NAMALWA (cell line): Measurements from ENCODE around the gene PTPRT.

Source experiments
- DNase-seq: peaks from one replicate; pipeline ENCODE4 v3.0.0-alpha.2; 2015; ENCODE audit warnings: low spot score

Gene PTPRT

GRCh38 chr20:42974347-42974746 lies 215.4 kb downstream of the PTPRT start:
- DNase-seq = no peak

- DNase-seq = no peak
Observed at GRCh38 chr20:42972591-42972990, 217.1 kb downstream of the PTPRT start.

- no peak for DNase-seq
Observed at GRCh38 chr20:42968746-42969145, 221.0 kb downstream of the PTPRT start.

GRCh38 chr20:42963796-42964195 lies 225.9 kb downstream of the PTPRT start:
- DNase-seq = no peak

GRCh38 chr20:42961771-42962170 lies 227.9 kb downstream of the PTPRT start:
- DNase-seq = no peak

- DNase-seq = no peak
Observed at GRCh38 chr20:42959996-42960395, 229.7 kb downstream of the PTPRT start.

- no peak for DNase-seq
Observed at GRCh38 chr20:42958367-42959069, 231.2 kb downstream of the PTPRT start.

- DNase-seq = no peak
Observed at GRCh38 chr20:42957704-42958095, 232.0 kb downstream of the PTPRT start.

- no peak for DNase-seq
Observed at GRCh38 chr20:42957018-42957703, 232.5 kb downstream of the PTPRT start.

- no peak for DNase-seq
Observed at GRCh38 chr20:42955713-42956112, 234.0 kb downstream of the PTPRT start.

GRCh38 chr20:42954951-42955350 lies 234.8 kb downstream of the PTPRT start:
- DNase-seq = no peak

- no peak for DNase-seq
Observed at GRCh38 chr20:42949950-42950349, 239.8 kb downstream of the PTPRT start.

- DNase-seq = no peak
Observed at GRCh38 chr20:42945234-42945994, 244.3 kb downstream of the PTPRT start.

GRCh38 chr20:42941629-42942028 lies 248.1 kb downstream of the PTPRT start:
- DNase-seq = no peak

- DNase-seq = no peak
Observed at GRCh38 chr20:42938441-42939205, 251.1 kb downstream of the PTPRT start.

GRCh38 chr20:42936482-42936881 lies 253.2 kb downstream of the PTPRT start:
- no peak for DNase-seq

- no peak for DNase-seq
Observed at GRCh38 chr20:42924215-42924614, 265.5 kb downstream of the PTPRT start.

GRCh38 chr20:42923348-42923918 lies 266.3 kb downstream of the PTPRT start:
- DNase-seq = no peak

GRCh38 chr20:42920776-42921175 lies 268.9 kb downstream of the PTPRT start:
- DNase-seq = no peak

GRCh38 chr20:42919316-42919715 lies 270.4 kb downstream of the PTPRT start:
- no peak for DNase-seq

- DNase-seq = no peak
Observed at GRCh38 chr20:42915081-42915480, 274.6 kb downstream of the PTPRT start.

- no peak for DNase-seq
Observed at GRCh38 chr20:42914302-42914701, 275.4 kb downstream of the PTPRT start.
